NCI-H1694 (cell line): ENCODE data around the gene TTC39C.

ENCODE experiments used
- DNase-seq: peaks from one replicate; lab custom pipeline; 2025; lab: John Stamatoyannopoulos, UW

TTC39C gene

DNA sequence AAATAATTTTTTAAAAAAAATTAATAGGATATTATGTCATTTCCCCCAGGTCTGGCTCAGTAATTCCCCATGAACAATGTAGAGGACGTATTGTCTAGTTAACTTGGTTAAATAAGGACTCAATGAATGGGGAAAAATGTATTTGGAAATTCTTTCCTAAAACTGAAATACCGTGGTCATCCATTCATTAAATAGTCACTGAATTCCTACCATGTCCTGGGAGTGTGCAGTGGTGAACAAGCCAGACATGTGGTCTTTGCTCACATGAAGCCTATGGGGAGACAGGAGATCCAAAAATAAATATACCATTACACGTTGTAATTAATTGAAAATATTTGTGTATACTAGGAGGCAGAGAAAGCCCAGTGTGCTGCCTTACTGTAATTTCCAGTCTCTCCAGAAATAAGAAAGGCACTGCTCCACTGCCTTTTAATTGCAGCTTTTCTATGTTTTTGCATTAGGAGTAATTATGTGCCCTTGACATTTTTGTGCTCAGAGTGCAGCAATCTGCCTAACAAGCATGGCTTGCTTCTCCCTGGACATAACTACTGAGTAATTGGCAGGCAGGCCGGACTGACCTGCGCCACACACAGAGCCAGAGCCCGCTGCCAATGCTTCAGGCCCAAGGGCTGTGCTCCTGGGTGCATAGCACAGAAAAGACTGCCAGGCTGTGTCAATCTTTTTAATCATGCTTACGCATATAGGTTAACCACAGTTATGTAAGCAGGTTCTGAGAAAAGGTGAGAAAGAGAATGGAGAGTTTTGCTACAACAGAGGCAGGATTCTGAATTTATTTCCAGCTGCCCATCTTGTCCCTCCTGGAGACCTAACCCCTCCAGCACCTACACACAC lies 22.2 kb upstream of the TTC39C start:
- no peak for DNase-seq

- no peak for DNase-seq
Observed at GRCh38 chr18:23992941-23993280, 21.6 kb upstream of the TTC39C start.

GRCh38 chr18:23994361-23994902 lies 20.1 kb upstream of the TTC39C start:
- DNase-seq: no peak

DNA sequence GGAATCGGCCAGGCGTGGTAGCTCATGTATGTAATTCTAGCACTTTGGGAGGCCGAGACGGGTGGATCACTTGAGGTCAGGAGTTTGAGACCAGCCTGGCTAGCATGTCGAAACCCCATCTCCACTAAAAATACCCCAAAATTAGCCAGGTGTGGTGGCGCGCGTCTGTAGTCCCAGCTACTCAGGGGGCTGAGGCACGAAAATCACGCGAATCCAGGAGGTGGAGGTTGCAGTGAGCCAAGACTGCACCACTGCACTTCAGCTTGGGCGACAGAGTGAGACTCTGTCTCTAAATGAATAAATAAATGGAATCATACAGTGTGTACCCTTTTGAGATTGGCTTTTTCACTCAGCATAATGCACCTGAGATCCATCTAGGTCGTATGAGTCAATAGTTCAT lies 19.4 kb upstream of the TTC39C start:
- no peak for DNase-seq

- DNase-seq: no peak
Observed at GRCh38 chr18:23998018-23998417, 16.5 kb upstream of the TTC39C start.

- DNase-seq: no peak
Observed at GRCh38 chr18:23998820-23999219, 15.7 kb upstream of the TTC39C start.

DNA sequence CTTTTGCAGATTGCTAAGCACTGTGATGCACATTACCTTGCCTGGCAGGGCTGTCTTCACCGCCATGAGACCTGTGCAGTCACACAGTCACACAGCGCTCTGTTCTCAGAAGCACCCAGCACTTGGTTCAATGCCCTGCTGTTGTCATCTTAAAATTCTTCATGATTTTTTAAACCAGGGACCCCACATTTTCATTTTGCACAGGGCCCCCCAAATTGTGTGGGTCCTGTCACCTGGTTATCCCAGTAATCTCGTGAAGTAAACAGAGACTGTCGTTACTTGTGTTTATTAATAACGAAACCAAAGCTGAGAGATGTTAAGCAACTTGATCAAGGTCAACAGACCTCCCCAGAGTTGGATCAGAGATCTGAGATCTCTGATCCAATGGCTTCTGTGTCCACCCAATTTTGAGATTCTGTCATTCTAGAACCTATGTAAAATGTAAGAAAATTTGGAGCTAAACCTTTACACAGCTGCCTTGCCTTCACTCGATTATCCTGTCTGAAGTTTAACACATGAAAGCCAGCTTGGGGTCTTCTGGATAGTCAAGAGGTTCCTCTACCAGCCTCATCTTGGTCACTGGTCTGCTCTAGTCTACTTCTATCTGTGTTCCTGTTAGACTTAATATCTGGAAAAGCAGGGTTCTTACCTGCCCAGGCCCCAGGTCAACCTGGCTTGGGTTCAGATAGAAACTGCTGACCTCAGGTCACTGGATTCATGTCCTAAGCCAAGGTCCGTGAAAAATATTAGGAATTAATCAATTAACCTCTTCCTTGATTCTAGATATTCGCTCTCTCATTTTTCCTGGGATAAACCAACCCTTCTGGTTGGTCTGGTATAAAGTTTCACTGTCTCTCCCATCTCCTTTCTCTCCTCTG lies 13.7 kb upstream of the TTC39C start:
- DNase-seq: no peak

DNA sequence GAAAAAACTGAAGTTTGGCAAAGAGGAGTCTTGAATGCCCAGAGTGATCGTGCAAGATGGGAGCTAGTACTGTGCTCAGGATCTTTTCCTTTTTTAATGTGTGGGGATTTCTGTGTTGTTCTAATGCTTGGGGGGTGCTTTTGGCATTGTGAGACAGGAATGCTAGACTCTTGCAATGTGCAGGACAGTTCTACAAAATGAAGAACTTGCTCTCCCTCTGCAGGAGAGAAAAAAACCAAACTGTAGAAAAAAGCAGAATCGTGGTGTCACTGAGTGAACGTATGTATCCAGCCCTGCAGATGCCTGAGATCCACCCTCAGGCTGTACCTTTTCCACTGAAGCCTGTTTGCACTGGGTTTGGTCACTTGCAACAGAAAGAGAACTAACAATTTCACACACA lies 12.1 kb upstream of the TTC39C start:
- no peak for DNase-seq

DNA sequence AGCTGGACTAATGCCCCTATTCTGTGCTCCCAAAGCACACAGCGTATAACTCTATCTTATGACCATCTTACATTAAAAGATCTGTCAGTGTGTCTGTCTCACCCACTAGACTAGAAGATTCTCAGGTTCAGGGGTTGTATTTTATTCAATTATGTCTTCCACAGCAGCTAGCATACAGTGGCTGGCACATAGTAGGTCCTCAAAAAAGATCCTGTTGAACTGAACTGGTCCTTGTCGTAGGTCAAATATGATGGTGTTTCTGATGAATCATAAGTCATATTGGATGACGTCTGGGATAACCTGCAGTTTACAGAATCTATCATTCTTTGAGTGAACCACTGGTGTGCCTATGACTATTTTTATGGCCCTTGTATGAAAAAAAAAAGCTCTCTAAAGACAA lies 11.3 kb upstream of the TTC39C start:
- no peak for DNase-seq

DNA sequence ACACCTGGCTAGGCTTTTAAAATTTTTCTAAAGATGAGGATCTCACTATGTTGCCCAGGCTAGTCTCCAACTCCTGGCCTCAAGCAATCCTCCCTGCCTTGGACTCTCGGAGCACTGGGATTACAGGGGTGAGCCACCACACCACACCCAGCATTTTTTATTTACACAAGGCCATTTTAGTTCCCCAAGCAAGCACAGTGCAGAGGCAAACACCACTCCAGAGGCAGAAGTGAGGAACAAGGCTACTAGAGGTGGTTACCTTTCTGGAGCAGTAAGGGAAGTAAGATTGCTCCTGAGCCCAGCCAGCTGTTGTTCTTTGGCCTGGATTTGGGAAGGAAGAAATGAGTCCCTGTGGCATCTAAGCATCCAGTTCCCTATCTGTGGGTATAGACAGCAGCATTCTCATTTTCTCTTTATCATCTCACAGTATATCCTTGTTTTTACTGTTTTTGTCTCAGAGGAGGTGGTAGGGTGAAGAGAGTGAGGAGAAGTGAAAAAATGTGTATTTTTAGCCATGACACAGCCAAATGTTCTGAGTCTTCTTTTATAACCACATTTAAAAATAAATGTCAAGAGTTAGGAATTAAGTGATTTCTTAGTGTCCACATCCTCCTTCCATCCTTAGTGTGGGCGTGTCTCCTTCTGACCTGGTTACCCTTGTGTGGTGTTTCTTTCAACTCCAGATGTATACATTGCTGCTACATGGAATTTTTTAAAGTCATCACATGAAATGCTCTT lies 10.5 kb upstream of the TTC39C start:
- DNase-seq: no peak

DNA sequence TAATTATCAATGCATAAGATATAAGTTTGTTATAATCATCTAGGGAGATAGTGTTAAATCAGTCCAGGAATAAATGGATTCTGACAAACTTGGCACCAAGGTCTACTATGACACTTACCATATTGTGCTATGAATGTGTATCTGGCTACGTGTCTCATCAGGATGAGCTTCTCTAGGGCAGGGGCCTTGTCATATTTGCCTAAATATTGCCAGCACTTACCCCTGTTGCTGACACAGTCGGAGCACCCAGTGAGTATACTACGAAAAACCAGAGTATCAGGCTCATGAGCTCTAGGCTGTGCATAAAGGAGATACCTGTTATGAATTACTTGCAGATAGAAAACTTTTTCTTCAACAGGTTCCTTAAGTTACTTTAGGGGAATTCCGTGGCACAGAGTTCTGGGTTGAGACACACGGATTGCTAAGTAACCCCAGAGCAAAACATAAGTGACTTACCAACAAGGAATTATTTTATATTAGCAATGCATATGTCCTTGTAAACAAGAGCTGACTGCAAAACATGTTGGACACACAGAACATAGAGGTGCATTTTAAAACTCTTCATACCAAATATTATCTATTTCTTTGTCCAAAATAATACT lies 7.7 kb upstream of the TTC39C start:
- DNase-seq: no peak

GRCh38 chr18:24009246-24009645 lies 5.3 kb upstream of the TTC39C start:
- DNase-seq: no peak

DNA sequence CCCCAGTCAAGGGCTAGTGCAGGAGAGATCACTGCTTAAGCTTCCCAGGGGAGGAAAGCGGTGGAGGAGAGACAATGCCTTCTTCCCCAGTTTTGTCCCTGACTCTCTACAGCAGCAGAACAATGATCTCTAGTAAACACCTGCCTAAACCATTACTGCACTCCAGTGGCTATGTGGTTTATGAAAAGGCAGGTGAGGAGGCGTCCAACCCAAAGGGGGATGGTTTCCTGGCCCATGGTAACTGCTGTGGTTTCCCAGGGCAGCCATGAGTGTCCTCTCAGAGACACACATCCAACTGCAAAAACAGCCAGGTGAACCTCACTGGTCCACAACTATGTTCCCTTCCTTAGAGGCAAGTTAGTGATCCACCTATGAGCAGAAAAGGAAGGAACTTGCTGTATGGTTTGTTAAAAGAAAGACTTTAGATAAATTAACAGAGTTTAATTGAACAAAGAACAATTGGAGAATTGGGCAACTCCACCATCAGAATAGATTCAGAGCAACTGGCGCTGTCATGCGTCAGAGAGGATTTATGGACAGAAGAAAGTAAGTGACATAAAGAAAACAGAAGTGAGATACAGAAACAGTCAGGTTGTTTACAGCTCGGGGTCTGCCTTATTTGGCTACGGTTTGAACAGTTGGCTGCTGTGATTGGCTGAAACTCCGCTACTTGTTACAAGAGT lies 4.8 kb upstream of the TTC39C start:
- no peak for DNase-seq

DNA sequence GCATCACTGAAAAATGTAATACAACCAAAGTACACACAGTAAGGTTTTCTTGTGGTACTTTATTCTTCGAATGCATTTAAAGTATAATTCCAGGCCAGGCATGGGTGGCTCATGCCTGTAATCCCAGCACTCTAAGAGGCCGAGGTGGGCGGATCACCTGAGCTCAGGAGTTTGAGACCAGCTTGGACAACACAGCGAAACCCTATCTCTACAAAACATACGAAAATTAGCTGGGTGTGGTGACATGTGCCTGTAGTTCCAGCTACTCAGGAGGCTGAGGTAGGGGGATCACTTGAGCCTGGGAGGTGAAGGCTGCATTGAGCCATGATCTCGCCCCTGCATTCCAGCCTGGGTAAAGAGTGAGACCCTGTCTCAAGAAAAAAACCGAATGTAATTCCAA lies 3.9 kb upstream of the TTC39C start:
- DNase-seq: no peak

GRCh38 chr18:24011123-24011917 lies 3.2 kb upstream of the TTC39C start:
- no peak for DNase-seq

GRCh38 chr18:24013051-24013450 lies 1.5 kb upstream of the TTC39C start:
- DNase-seq: no peak

DNA sequence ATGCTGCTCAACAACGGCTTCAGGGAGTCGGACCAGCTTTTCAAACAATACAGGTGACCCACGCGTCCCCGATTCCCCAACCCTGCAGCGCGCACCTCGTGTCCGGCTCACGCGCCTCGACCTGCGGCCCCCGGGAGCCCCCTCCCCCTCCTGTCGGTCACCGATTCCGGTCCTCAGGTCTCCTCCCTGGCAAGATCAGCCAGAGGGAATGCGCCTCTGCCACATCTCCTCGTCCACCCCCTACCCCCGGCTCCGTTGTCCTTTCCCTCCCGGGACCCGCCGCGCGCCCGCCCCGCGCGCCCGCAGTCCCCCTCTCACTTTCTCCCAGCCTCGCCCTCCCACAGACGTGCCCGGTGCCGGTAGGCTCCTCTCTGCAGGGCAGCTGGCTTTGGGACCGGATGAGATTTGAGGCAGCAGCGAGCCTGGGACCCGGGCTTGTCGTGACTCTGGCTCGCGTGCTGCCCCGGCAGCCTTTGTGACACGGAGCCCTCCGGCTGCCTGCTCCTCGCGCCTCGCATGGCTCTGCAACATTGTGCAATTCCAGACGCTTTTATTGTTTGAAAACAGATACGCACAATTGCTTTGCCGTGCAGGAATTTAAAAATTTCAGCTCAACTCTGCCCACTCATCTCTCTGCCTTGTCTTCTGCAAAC lies 558 bp downstream of the TTC39C start:
- DNase-seq: no peak

GRCh38 chr18:24015639-24016631 lies 1.4 kb downstream of the TTC39C start:
- no peak for DNase-seq

- no peak for DNase-seq
Observed at GRCh38 chr18:24016643-24017042, 2.1 kb downstream of the TTC39C start.
